Neuronal stem cell (in vitro differentiated cells): ENCODE measurements around the gene NIPAL4.
A peak's percentile ranks its signal among the peaks of the same experiment; 100 is the strongest.

ENCODE experiments used
- DNase-seq: peaks from one replicate; pipeline ENCODE4 v3.0.0-alpha.2; 2013; ENCODE audit warnings: low spot score
- H2AFZ ChIP-seq: one replicate; pipeline ENCODE4 v1.6.1; 2013; ENCODE audit warnings: mild to moderate bottlenecking, low read length, inconsistent platforms
- H2AK5ac ChIP-seq: 2 replicates; pipeline ENCODE4 v1.6.1; 2013; ENCODE audit warnings: low read depth, mild to moderate bottlenecking, inconsistent platforms, low read length, moderate library complexity, mixed read lengths
- H2BK120ac ChIP-seq: 2 replicates; pipeline ENCODE4 v1.6.1; 2013; ENCODE audit warnings: low read depth, mild to moderate bottlenecking, inconsistent platforms, low read length, moderate library complexity, mixed read lengths
- H2BK12ac ChIP-seq: one replicate; pipeline ENCODE4 v1.6.1; 2013; ENCODE audit warnings: low read length, inconsistent platforms
- H2BK15ac ChIP-seq: 2 replicates; pipeline ENCODE4 v1.6.1; 2013; ENCODE audit warnings: mild to moderate bottlenecking, low read length, inconsistent platforms, mixed read lengths
- H2BK5ac ChIP-seq: one replicate; pipeline ENCODE4 v1.6.1; 2013; ENCODE audit warnings: inconsistent platforms, mild to moderate bottlenecking, low read length, moderate library complexity
- H3K14ac ChIP-seq: one replicate; pipeline ENCODE4 v1.6.1; 2013; ENCODE audit warnings: low read length, inconsistent platforms
- H3K18ac ChIP-seq: 2 replicates; pipeline ENCODE4 v1.6.1; 2013; ENCODE audit warnings: low read length, inconsistent platforms
- H3K23ac ChIP-seq: 2 replicates; pipeline ENCODE4 v1.6.1; 2013; ENCODE audit warnings: low read depth, mild to moderate bottlenecking, mixed read lengths, low read length, inconsistent platforms; ENCODE audit not compliant: poor library complexity
- H3K27ac ChIP-seq: replicated peaks from 3 replicates; pipeline ENCODE4 v1.5.1; 2013; ENCODE audit warnings: low read length, inconsistent platforms
- H3K27me3 ChIP-seq, 3 experiments: 2 replicates each; pipeline ENCODE4 v1.6.1; 2013; ENCODE audit warnings: low read length in 3 of 3, mild to moderate bottlenecking in 2 of 3, inconsistent platforms in 1 of 3, low read depth in 1 of 3, mixed read lengths in 1 of 3, moderate library complexity in 1 of 3; ENCODE audit not compliant: control insufficient read depth in 3 of 3, insufficient read depth in 3 of 3
- H3K36me3 ChIP-seq, 2 donors: replicated peaks in 1 of 2; 2 replicates each; pipeline ENCODE4 v1.6.1; 2013; ENCODE audit warnings: low read length in 2 of 2; ENCODE audit not compliant: control insufficient read depth in 2 of 2, insufficient read depth in 2 of 2
- H3K4ac ChIP-seq: 2 replicates; pipeline ENCODE4 v1.6.1; 2013; ENCODE audit warnings: inconsistent platforms, mild to moderate bottlenecking, low read length, moderate library complexity
- H3K4me1 ChIP-seq, 2 donors: 1 replicate in 1 of 2; 2 replicates in 1 of 2; pipeline ENCODE4 v1.6.1; 2013; ENCODE audit warnings: low read length in 2 of 2, low read depth in 1 of 2; ENCODE audit not compliant: control insufficient read depth in 2 of 2, insufficient read depth in 1 of 2
- H3K4me2 ChIP-seq: one replicate; pipeline ENCODE4 v1.6.1; 2013; ENCODE audit warnings: mild to moderate bottlenecking, low read length, inconsistent platforms; ENCODE audit not compliant: insufficient read depth, poor library complexity, severe bottlenecking
- H3K4me3 ChIP-seq, 2 donors: 2 replicates each; pipeline ENCODE4 v1.5.1; 2013; ENCODE audit warnings: low read length in 2 of 2, mild to moderate bottlenecking in 2 of 2, inconsistent platforms in 1 of 2, moderate library complexity in 1 of 2
- H3K79me1 ChIP-seq: one replicate; pipeline ENCODE4 v1.6.1; 2013; ENCODE audit warnings: low read depth, mild to moderate bottlenecking, inconsistent platforms, low read length, moderate library complexity
- H3K9ac ChIP-seq: one replicate; pipeline ENCODE4 v1.6.1; 2013; ENCODE audit warnings: mild to moderate bottlenecking, low read depth, low read length, inconsistent platforms; ENCODE audit not compliant: poor library complexity
- H3K9me3 ChIP-seq, 2 donors: replicated peaks in 1 of 2; 2 replicates each; pipeline versions ENCODE3 to v1.6.1; 2013; ENCODE audit warnings: low read length in 2 of 2, mild to moderate bottlenecking in 2 of 2, inconsistent platforms in 1 of 2, low read depth in 1 of 2, mixed read lengths in 1 of 2, moderate library complexity in 1 of 2; ENCODE audit not compliant: control insufficient read depth in 2 of 2, insufficient read depth in 1 of 2
- H4K8ac ChIP-seq: one replicate; pipeline ENCODE4 v1.6.1; 2013; ENCODE audit warnings: low read depth, mild to moderate bottlenecking, inconsistent platforms, low read length, moderate library complexity
- H4K91ac ChIP-seq: one replicate; pipeline ENCODE4 v1.6.1; 2013; ENCODE audit warnings: low read length, low read depth, mild to moderate bottlenecking, inconsistent platforms; ENCODE audit not compliant: poor library complexity
- WGBS, 2 donors: extraction: QIAGEN DNeasy Blood & Tissue Kit; methylation state at CpG; one replicate each; pipeline ENCODE4 v1.1.7; 2013; ENCODE audit warnings: missing lambda C conversion rate in 2 of 2, mixed read lengths in 1 of 2; ENCODE audit not compliant: insufficient read length in 2 of 2, insufficient replicate concordance in 1 of 2; ENCODE audit errors: extremely low coverage in 2 of 2; 5-methylcytosine and 5-hydroxymethylcytosine counted together

NIPAL4 gene

DNA sequence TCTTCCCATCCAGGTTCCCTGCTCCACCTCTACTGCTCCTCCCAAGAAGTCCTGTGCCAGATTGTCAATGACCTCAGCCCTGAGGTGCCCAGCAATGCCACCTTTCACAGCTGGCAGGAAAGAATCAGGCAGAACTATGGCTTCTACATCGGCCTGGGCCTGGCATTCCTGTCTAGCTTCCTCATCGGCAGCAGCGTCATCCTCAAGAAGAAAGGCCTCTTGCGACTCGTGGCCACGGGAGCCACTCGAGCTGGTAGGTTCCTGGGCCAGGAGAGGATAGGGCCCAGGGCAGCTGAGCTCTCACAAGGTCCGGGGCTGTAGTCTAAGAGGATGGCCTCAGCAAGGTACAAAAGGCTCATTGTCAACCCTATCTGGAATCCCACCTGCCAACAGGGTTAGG, 3.1 kb downstream of the NIPAL4 start:
- no peak overlapping the region for H2BK15ac ChIP-seq
- no peak overlapping the region for H2AFZ ChIP-seq
- H4K8ac ChIP-seq: no peak overlapping the region
- no peak overlapping the region for H3K4ac ChIP-seq
- H3K4me1 ChIP-seq: peaks cover 9 to 12% of the 10 kb centered on the region in 2 donors
- no peak overlapping the region for H3K14ac ChIP-seq
- no peak overlapping the region for H3K4me2 ChIP-seq
- H2AK5ac ChIP-seq: peak overlapping the region; percentile 14
- no peak overlapping the region for H3K27ac ChIP-seq
- H2BK12ac ChIP-seq: no peak overlapping the region
- H2BK5ac ChIP-seq: peak overlapping the region; percentile 7
- H4K91ac ChIP-seq: no peak overlapping the region
- H3K9me3 ChIP-seq: no peaks in the 10 kb centered on the region
- no peaks in the 10 kb centered on the region for H3K36me3 ChIP-seq
- no peak overlapping the region for H3K9ac ChIP-seq
- no peaks in the 10 kb centered on the region for H3K79me1 ChIP-seq
- no peak overlapping the region for H3K4me3 ChIP-seq
- peaks cover 0 to 60% (median 32%) of the 10 kb centered on the region in 3 experiments for H3K27me3 ChIP-seq
- no CpG with 5 or more reads among the region's 8 CpGs for WGBS, 2 donors
- no peak overlapping the region for H3K23ac ChIP-seq
- no peak overlapping the region for H2BK120ac ChIP-seq
- peak overlapping the region; percentile 53 for H3K18ac ChIP-seq
- no peak for DNase-seq

DNA sequence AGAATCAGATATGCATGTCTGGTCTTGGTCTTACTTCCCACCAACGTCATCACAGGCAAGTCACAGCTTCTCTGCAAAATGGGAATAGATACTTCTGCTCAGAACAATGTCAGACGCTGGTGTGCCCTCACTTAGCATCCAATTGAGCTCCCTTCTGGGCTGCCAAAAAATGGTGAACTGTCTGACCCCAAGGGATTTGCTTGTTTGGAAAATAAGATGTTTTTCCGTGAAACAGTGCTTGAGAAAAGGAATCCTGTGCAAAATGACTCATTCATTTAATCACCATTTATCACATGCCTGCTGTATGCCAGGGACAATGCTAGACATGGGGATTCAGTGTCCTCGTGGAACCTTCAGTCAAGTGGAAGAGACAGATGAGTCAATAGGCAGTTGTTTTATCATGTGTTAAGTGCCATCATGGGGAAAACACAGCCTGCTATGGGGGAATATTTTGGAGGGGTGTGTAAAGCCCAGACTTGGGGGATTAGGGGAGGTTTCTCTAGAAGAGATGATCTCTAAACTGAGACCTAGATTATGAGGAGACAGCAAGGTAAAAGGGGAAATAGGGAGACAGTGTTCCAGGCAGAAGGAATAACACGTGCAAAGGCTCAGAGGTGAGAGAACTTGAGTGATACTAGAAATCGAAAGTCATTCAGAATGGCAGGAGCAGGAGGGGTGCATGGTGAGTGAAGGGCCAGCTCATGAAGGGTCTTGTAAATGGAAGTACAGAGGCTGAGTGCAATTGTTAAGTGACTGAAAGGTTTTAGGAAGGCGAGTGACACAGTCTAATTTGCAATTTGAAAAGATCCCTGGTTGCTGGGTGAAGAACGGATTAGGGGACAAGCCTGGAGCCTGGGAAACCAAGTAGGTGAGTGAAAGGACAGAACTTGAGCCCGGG, 3.9 kb downstream of the NIPAL4 start:
- H2BK120ac ChIP-seq: no peak overlapping the region
- no peaks in the 10 kb centered on the region for H3K79me1 ChIP-seq
- H3K4me3 ChIP-seq: no peak overlapping the region
- no peak overlapping the region for H3K18ac ChIP-seq
- DNase-seq: peak; percentile 32
- H3K27me3 ChIP-seq: peaks cover 0 to 52% (median 27%) of the 10 kb centered on the region in 3 experiments
- H3K36me3 ChIP-seq: no peaks in the 10 kb centered on the region
- H2AFZ ChIP-seq: peak overlapping the region; percentile 21
- H3K9me3 ChIP-seq: no peaks in the 10 kb centered on the region
- no CpG with 5 or more reads among the region's 9 CpGs for WGBS, 2 donors
- H3K23ac ChIP-seq: no peak overlapping the region
- H4K8ac ChIP-seq: no peak overlapping the region
- peaks cover 5 to 12% of the 10 kb centered on the region in 2 donors for H3K4me1 ChIP-seq
- no peak overlapping the region for H3K14ac ChIP-seq
- peak overlapping the region; percentile 16 for H3K27ac ChIP-seq
- no peak overlapping the region for H2BK15ac ChIP-seq
- H4K91ac ChIP-seq: no peak overlapping the region
- H2AK5ac ChIP-seq: no peak overlapping the region
- H3K4ac ChIP-seq: no peak overlapping the region
- H3K9ac ChIP-seq: no peak overlapping the region
- H2BK12ac ChIP-seq: no peak overlapping the region
- peak overlapping the region; percentile 12 for H3K4me2 ChIP-seq
- no peak overlapping the region for H2BK5ac ChIP-seq

DNA sequence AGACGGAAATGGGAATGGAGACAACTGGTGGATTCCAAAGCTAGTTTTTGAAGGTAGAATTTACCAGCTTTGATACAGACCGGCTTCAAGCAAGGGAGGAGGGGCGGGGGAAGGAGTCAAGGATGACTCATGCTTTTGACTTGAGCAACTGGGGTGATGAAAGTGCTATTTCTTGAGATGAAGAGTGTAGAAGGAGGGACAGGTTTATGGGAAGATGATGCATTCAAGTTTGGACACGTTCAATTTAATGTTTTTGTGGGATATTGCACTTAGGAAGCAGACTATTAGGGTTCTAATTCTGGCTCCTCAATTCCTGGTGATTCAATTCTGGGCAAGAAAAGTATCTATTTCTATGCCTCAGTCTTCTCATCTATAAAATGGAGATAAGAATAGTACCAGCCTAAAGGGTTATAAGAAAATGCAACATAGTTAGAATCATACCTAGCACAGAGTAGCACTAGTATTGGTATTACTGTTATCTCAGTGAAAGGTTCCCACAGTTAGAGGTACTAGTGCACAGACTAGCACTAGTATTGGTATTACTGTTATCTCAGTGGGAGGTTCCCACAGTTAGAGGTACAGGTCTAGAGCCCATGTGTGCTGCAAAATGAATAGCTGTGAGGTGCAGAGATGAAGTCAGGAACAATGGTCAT, 4.6 kb downstream of the NIPAL4 start:
- H3K23ac ChIP-seq: no peak overlapping the region

More for the DNA sequence above, 4.6 kb downstream of the NIPAL4 start:
- H2AFZ ChIP-seq: peak overlapping the region; percentile 21
- no peak overlapping the region for H3K9ac ChIP-seq
- H2AK5ac ChIP-seq: no peak overlapping the region
- no peak overlapping the region for H2BK12ac ChIP-seq
- H3K18ac ChIP-seq: no peak overlapping the region
- H3K27me3 ChIP-seq: peaks cover 0 to 44% (median 23%) of the 10 kb centered on the region in 3 experiments
- no peak overlapping the region for H4K91ac ChIP-seq
- no peak overlapping the region for H2BK120ac ChIP-seq
- no peak overlapping the region for H2BK5ac ChIP-seq
- no peak overlapping the region for H4K8ac ChIP-seq
- H3K4me2 ChIP-seq: peak overlapping the region; percentile 12
- H3K4me3 ChIP-seq: no peak overlapping the region
- H3K4me1 ChIP-seq: peaks cover 5 to 12% of the 10 kb centered on the region in 2 donors
- no peak overlapping the region for H2BK15ac ChIP-seq
- H3K36me3 ChIP-seq: no peaks in the 10 kb centered on the region
- H3K4ac ChIP-seq: no peak overlapping the region
- DNase-seq: no peak
- H3K9me3 ChIP-seq: no peaks in the 10 kb centered on the region
- H3K79me1 ChIP-seq: no peaks in the 10 kb centered on the region
- H3K14ac ChIP-seq: no peak overlapping the region
- peak overlapping the region; percentile 57 for H3K27ac ChIP-seq
- no CpG with 5 or more reads among the region's 4 CpGs for WGBS, 2 donors
